SJCRH30 (cell line): ENCODE measurements around the gene APLP2. TPM values are rescaled to one million over a fixed set of nuclear protein-coding genes. Genes with fewer than 3 reads are reported as not detected.
"Not testable (repeated sequence)": the region's sequence is repeated elsewhere in the genome, so short reads cannot be mapped to it uniquely, and the experiment has no call there.

Source experiments
- DNase-seq, 2 experiments: peaks; one replicate each; pipeline ENCODE4 v3.0.0-alpha.2; 2015 to 2020
- H3K27ac ChIP-seq: fragments of 250-450 bp; sonication (Bioruptor Pico); 2 replicates; pipeline ENCODE4 v1.5.1; 2020; ENCODE audit warnings: mild to moderate bottlenecking, moderate library complexity
- H3K27me3 ChIP-seq: fragments of 250-450 bp; sonication (Bioruptor Pico); 2 replicates; pipeline ENCODE4 v1.5.1; 2020; ENCODE audit warnings: mild to moderate bottlenecking, moderate library complexity
- H3K36me3 ChIP-seq: fragments of 250-450 bp; sonication (Bioruptor Pico); 2 replicates; pipeline ENCODE4 v1.5.1; 2020; ENCODE audit warnings: mild to moderate bottlenecking, moderate library complexity
- H3K4me1 ChIP-seq: fragments of 250-450 bp; sonication (Bioruptor Pico); 2 replicates; pipeline ENCODE4 v1.5.1; 2020; ENCODE audit warnings: mild to moderate bottlenecking, moderate library complexity
- H3K4me3 ChIP-seq: fragments of 250-450 bp; sonication (Bioruptor Pico); 2 replicates; pipeline ENCODE4 v1.5.1; 2020; ENCODE audit warnings: mild to moderate bottlenecking, moderate library complexity
- H3K9me3 ChIP-seq: fragments of 250-450 bp; sonication (Bioruptor Pico); replicated peaks from 2 replicates; pipeline ENCODE4 v1.5.1; 2020; ENCODE audit warnings: mild to moderate bottlenecking, moderate library complexity
- total RNA-seq: library from RNA; depleted of rRNA; stranded (reverse); fragments of >200 nt; shearing (Covaris generic); gene quantifications from 2 replicates; pipeline ENCODE4 v1.2.3, GENCODE V29; 2014

Gene APLP2
- total RNA-seq, 1 experiment from 2014 or later: 83.1 TPM

DNA sequence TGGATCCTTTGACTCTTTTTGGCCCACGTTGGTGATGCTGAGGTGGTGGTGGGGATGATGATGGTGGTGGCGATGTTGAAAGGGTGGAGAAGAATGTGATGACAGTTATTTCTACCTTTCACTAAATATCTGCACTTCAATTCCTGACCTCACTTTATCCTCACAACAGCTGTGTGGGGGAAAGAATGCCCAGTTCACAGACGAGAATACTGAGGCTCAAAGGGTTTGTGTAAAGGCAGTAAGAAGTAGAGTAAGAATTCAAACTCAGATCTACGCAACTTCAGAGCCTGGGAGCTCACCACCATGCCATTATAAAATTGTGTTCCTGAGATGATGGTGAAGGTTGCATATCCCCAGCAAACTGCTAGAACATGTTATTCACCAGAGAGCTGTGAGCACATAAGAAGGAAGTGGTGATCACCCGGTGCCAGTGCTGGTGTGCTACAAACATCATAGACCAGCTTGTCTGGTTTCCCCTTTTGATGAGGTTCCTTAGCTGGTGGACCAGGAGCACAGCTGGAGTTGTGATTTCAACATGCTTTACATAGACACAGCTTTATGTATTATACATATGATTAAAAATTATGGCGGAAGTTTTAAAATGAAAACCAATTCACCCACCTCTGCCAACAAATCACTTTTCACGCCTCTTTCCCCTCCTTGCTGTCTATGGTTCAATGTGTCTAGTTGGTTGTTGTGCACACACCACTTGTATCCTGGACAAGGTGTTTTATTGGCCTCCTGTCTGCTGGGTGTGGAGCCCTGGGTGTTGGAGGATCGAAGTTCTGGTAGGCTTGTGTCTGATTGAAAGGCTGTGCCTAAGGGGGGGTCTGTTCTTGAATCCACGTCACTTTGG is 96.1 kb downstream of the APLP2 start:
- no peaks in the 10 kb centered on the region for H3K36me3 ChIP-seq
- no peak for DNase-seq
- H3K9me3 ChIP-seq: no peaks in the 10 kb centered on the region
- H3K27ac ChIP-seq: no peak overlapping the region
- H3K27me3 ChIP-seq: no peaks in the 10 kb centered on the region
- H3K4me1 ChIP-seq: no peaks in the 10 kb centered on the region
- no peak overlapping the region for H3K4me3 ChIP-seq

DNA sequence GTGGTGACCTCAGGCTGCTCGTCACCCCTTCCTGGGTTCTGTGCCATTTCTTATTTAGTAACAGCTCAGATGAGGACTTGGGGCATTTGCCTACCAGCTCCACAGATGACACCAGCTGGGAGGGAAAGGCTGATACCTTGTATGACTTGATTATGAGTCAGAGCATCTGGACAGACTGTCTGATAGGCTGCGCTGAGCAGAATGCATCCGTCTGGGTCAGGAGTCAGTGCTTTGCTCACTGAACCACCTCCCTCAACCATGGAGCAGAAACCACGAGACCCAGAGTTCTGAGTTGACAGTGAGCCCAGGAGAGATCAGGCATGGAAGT is 96.7 kb downstream of the APLP2 start:
- Histone ChIP-seq H3K27ac (no peak overlapping the region), H3K27me3 (no peaks in the 10 kb centered on the region), H3K36me3 (no peaks in the 10 kb centered on the region), H3K4me1 (no peaks in the 10 kb centered on the region), H3K4me3 (no peak overlapping the region), H3K9me3 (no peaks in the 10 kb centered on the region)
- peak; percentile 9 to 14 for DNase-seq

GRCh38 chr11:130167146-130167545 is 97.5 kb downstream of the APLP2 start:
- no peaks in the 10 kb centered on the region for H3K4me1 ChIP-seq
- DNase-seq: no peak

GRCh38 chr11:130168105-130168504 is 98.4 kb downstream of the APLP2 start:
- Histone ChIP-seq H3K36me3 (no peaks in the 10 kb centered on the region), H3K27ac (no peak overlapping the region), H3K4me1 (no peaks in the 10 kb centered on the region), H3K4me3 (no peak overlapping the region), H3K27me3 (no peaks in the 10 kb centered on the region), H3K9me3 (no peaks in the 10 kb centered on the region)
- no peak for DNase-seq

More at GRCh38 chr11:130167146-130167545, 97.5 kb downstream of the APLP2 start:
- Histone ChIP-seq H3K9me3 (no peaks in the 10 kb centered on the region), H3K4me3 (no peak overlapping the region), H3K36me3 (no peaks in the 10 kb centered on the region), H3K27me3 (no peaks in the 10 kb centered on the region), H3K27ac (no peak overlapping the region)

DNA sequence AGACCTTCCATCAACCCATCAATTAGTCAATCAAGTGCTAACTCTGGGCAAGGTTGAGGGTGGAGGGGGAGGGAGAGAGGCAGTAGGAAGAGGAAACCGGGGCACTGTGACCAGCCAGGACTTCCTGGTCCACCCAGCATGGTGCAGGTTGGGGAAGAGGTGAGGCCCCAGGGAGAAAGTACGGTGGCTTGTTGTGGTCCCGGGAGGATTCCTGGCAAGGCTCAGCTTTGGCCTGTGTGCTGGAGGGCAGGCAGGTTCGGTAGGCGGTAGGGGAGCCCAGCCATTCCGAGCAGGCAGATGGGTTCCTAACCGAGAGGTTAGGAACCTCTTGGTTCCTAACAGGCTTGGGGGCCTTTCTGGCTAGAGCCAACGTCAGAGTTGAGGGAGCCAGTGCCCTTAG is 100.7 kb downstream of the APLP2 start:
- H3K36me3 ChIP-seq: no peaks in the 10 kb centered on the region
- no peaks in the 10 kb centered on the region for H3K27me3 ChIP-seq
- H3K4me1 ChIP-seq: no peaks in the 10 kb centered on the region
- no peak for DNase-seq
- no peak overlapping the region for H3K27ac ChIP-seq
- no peaks in the 10 kb centered on the region for H3K9me3 ChIP-seq
- no peak overlapping the region for H3K4me3 ChIP-seq

GRCh38 chr11:130171534-130171933 is 101.8 kb downstream of the APLP2 start:
- DNase-seq: no peak
- Histone ChIP-seq H3K9me3 (no peaks in the 10 kb centered on the region), H3K27me3 (no peaks in the 10 kb centered on the region), H3K36me3 (no peaks in the 10 kb centered on the region), H3K4me1 (no peaks in the 10 kb centered on the region), H3K27ac (no peak overlapping the region), H3K4me3 (no peak overlapping the region)

- H3K27me3 ChIP-seq, H3K9me3 ChIP-seq, H3K36me3 ChIP-seq, H3K27ac ChIP-seq, DNase-seq, H3K4me1 ChIP-seq, H3K4me3 ChIP-seq: not testable (repeated sequence)
Observed at GRCh38 chr11:130172001-130172400, 102.3 kb downstream of the APLP2 start.

- Histone ChIP-seq H3K27me3 (no peaks in the 10 kb centered on the region), H3K9me3 (no peaks in the 10 kb centered on the region), H3K27ac (no peak overlapping the region), H3K4me3 (no peak overlapping the region), H3K36me3 (no peaks in the 10 kb centered on the region), H3K4me1 (peaks cover 13% of the 10 kb centered on the region)
- no peak for DNase-seq
Observed at GRCh38 chr11:130174642-130175041, 104.9 kb downstream of the APLP2 start.

GRCh38 chr11:130175898-130176297 is 106.2 kb downstream of the APLP2 start:
- Histone ChIP-seq H3K4me3 (no peak overlapping the region), H3K27ac (no peak overlapping the region)

GRCh38 chr11:130177782-130178181 is 108.1 kb downstream of the APLP2 start:
- H3K9me3 ChIP-seq: no peaks in the 10 kb centered on the region
- H3K36me3 ChIP-seq: no peaks in the 10 kb centered on the region
- peaks cover 18% of the 10 kb centered on the region for H3K4me1 ChIP-seq
- no peak for DNase-seq
- no peak overlapping the region for H3K27ac ChIP-seq
- no peaks in the 10 kb centered on the region for H3K27me3 ChIP-seq
- H3K4me3 ChIP-seq: no peak overlapping the region

More at GRCh38 chr11:130175898-130176297, 106.2 kb downstream of the APLP2 start:
- Histone ChIP-seq H3K27me3 (no peaks in the 10 kb centered on the region), H3K9me3 (no peaks in the 10 kb centered on the region), H3K4me1 (peaks cover 18% of the 10 kb centered on the region), H3K36me3 (no peaks in the 10 kb centered on the region)
- no peak for DNase-seq

DNA sequence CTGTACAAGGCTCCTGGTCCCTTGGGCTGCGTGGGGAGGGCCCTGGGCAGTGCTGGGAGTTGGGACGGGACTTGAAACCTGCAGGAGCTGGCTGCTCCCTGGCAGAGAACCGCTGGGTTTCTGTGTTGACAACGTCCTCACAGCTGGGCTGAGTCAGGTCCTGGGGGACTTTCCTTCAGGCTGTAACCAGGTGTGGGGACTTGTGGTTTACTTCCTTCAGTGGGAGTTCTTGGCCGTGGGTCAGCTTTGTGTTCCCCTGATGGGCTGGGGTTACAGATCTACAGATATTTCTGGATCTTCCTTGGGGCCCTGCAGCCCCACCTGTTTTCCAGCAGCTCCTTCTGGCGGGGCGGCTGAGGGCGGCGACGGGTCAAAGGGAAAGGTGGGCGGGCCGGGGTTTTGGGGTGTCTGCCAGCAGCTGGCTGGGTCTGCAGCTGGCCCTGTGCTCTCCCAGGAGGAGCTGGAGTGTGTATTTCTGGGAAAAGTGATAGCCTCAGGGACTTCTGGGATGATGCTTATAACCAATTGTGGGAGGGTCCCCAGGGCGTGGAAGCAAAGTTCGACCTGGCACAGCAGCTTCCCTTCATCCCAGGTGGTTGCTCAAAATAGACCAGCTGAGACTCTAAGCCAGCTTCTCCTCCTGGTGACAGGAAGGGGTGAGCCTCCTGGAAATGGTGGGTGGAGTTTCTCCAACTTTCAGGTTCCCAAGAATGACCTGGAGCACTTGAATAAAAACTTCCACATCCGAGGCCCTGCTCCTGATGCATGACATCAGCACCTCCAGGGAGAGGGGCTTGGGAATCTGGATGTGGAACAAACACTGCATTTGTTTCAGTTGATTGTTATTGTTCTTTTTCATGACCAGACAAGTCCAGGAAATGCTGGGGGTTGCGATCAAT is 109.0 kb downstream of the APLP2 start:
- H3K4me3 ChIP-seq: no peak overlapping the region
- H3K9me3 ChIP-seq: no peaks in the 10 kb centered on the region
- no peak overlapping the region for H3K27ac ChIP-seq
- H3K36me3 ChIP-seq: no peaks in the 10 kb centered on the region
- no peaks in the 10 kb centered on the region for H3K27me3 ChIP-seq
- H3K4me1 ChIP-seq: peaks cover 18% of the 10 kb centered on the region
- peak; percentile 43 to 53 for DNase-seq

DNA sequence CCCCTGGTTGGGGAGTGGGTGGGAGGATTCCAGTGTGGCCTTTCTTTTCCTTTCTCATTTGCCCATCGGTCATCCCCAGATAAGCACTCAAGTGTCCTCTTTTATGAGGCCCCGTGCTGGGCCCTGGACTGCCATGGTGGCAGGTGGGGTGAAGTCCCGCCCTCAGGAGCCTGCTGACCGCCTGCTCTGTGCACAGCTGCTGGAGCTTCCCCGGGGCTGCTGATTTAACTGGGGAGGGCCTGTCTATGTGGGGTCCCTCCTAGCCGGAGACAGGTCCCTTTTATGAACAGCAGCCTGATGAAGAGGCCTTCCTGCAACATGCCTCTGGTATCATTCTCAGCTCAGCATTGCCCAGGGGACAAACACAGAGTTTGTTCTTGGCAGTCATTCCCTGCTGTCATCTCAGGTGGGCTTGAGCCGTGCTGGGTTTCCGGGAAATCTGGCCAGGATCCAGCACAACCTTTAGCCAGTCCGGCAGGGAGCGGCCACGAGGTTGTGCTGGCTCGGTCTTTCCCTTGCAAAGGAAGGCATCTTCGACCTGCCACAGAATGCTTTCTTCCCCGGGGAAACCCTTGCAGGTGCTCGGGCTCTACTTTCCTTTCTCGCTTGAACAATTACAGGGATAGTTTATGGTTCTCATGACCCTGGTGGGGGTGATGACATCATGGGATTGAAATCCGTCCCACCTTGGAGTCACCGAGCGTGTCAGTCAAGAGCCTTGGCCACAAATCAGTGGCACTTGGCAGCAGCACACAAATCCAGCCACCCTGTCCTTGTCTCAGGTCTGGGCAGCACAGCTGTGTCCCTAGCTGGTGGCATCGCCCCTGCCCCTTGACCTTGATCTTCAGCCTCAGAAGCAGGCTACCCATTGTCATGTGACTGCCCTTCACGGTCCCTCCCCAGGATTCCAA is 110.0 kb downstream of the APLP2 start:
- Histone ChIP-seq H3K27me3 (no peaks in the 10 kb centered on the region), H3K36me3 (no peaks in the 10 kb centered on the region), H3K4me3 (no peak overlapping the region), H3K4me1 (peaks cover 18% of the 10 kb centered on the region), H3K27ac (no peak overlapping the region), H3K9me3 (no peaks in the 10 kb centered on the region)
- DNase-seq: peak; percentile 40 to 56

DNA sequence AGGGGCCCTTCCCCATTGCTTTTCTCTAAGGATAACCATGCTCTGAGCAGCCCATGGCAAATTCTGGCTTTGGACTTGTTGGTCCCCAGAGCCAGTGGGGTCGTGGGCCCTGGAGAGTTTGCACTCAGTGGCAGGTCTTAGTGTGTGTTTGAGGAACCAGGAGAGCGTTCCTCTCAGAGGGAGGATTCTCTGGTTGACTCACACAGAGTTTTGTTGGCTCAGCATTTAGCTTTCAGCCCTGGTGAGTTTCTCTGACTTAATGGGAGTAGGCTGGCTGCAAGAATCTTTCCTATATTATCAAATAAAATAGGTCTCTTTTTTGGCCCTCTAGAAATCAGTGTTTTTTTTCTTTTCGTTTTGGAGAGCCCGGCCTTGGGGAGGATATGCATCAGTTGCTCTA is 110.8 kb downstream of the APLP2 start:
- Histone ChIP-seq H3K4me3 (no peak overlapping the region), H3K4me1 (peaks cover 18% of the 10 kb centered on the region), H3K9me3 (no peaks in the 10 kb centered on the region), H3K36me3 (no peaks in the 10 kb centered on the region), H3K27ac (no peak overlapping the region), H3K27me3 (no peaks in the 10 kb centered on the region)
- no peak for DNase-seq

DNA sequence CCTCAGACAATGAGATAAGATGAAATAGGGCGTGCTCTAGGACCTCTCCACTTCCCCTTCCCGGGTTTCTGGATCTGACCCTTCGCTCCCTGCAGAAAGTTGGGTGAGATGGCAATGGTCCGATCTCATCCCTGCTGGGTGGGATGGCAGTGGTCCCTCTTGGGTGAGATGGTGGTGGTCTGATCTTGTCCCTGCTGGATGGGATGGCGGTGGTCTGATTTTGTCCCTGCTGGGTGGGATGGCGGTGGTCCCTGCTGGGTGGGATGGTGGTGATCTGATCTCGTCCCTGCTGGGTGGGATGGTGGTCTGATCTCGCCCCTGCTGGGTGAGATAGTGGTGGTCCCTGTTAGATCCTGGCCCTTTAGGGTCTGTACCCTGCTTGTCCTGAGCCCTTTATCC is 111.2 kb downstream of the APLP2 start:
- DNase-seq: no peak
- Histone ChIP-seq H3K9me3 (no peaks in the 10 kb centered on the region), H3K4me3 (no peak overlapping the region)

More for the DNA sequence above, 111.2 kb downstream of the APLP2 start:
- Histone ChIP-seq H3K36me3 (no peaks in the 10 kb centered on the region), H3K4me1 (peaks cover 18% of the 10 kb centered on the region), H3K27ac (no peak overlapping the region), H3K27me3 (no peaks in the 10 kb centered on the region)
